CMK (cell line): ENCODE results near the gene CACNA1S.

Experiments used
- DNase-seq: peaks from one replicate; pipeline ENCODE4 v3.0.0-alpha.2; 2010; ENCODE audit warnings: low read depth

CACNA1S gene

GRCh38 chr1:201093561-201093960, 18.7 kb downstream of the CACNA1S start:
- DNase-seq = no peak

GRCh38 chr1:201092738-201093137, 19.5 kb downstream of the CACNA1S start:
- DNase-seq = no peak

GRCh38 chr1:201091256-201091655, 21.0 kb downstream of the CACNA1S start:
- no peak for DNase-seq

- DNase-seq = no peak
These were observed 21.7 kb downstream of the CACNA1S start for GRCh38 chr1:201090541-201090940.

GRCh38 chr1:201089596-201089995, 22.6 kb downstream of the CACNA1S start:
- no peak for DNase-seq

- no peak for DNase-seq
These were observed 23.2 kb downstream of the CACNA1S start for GRCh38 chr1:201088901-201089525.

- no peak for DNase-seq
These were observed 23.8 kb downstream of the CACNA1S start for GRCh38 chr1:201088395-201088794.

- no peak for DNase-seq
These were observed 26.1 kb downstream of the CACNA1S start for GRCh38 chr1:201085902-201086735.

- DNase-seq = no peak
These were observed 27.9 kb downstream of the CACNA1S start for GRCh38 chr1:201084295-201084694.

GRCh38 chr1:201083741-201084140, 28.5 kb downstream of the CACNA1S start:
- no peak for DNase-seq

GRCh38 chr1:201080135-201080534, 32.1 kb downstream of the CACNA1S start:
- no peak for DNase-seq

- no peak for DNase-seq
These were observed 34.5 kb downstream of the CACNA1S start for GRCh38 chr1:201077736-201078135.

- no peak for DNase-seq
These were observed 35.1 kb downstream of the CACNA1S start for GRCh38 chr1:201077116-201077515.

GRCh38 chr1:201076092-201076491, 36.1 kb downstream of the CACNA1S start:
- DNase-seq = no peak

GRCh38 chr1:201074018-201074417, 38.2 kb downstream of the CACNA1S start:
- DNase-seq = no peak

GRCh38 chr1:201072922-201073321, 39.3 kb downstream of the CACNA1S start:
- DNase-seq = no peak

GRCh38 chr1:201072149-201072548, 40.1 kb downstream of the CACNA1S start:
- no peak for DNase-seq

GRCh38 chr1:201069636-201070035, 42.6 kb downstream of the CACNA1S start:
- DNase-seq = no peak

GRCh38 chr1:201068976-201069375, 43.2 kb downstream of the CACNA1S start:
- DNase-seq = no peak

- DNase-seq = no peak
These were observed 45.2 kb downstream of the CACNA1S start for GRCh38 chr1:201066986-201067385.

GRCh38 chr1:201065686-201066085, 46.5 kb downstream of the CACNA1S start:
- no peak for DNase-seq

GRCh38 chr1:201064806-201065205, 47.4 kb downstream of the CACNA1S start:
- no peak for DNase-seq

- DNase-seq = no peak
These were observed 49.1 kb downstream of the CACNA1S start for GRCh38 chr1:201063145-201063544.
